Measurements from ENCODE around the gene RABAC1.

Gene RABAC1

GRCh38 chr19:41913538-41914423 is 45.3 kb downstream of the RABAC1 start:
- no peak for DNase-seq

- no peak for DNase-seq
Observed at GRCh38 chr19:41912899-41913537, 46.1 kb downstream of the RABAC1 start.

- no peak for DNase-seq
Observed at GRCh38 chr19:41911889-41912731, 47.0 kb downstream of the RABAC1 start.

GRCh38 chr19:41910992-41911888 is 47.9 kb downstream of the RABAC1 start:
- DNase-seq: no peak

- DNase-seq: no peak
Observed at GRCh38 chr19:41910240-41910991, 48.7 kb downstream of the RABAC1 start.

- no peak for DNase-seq
Observed at GRCh38 chr19:41909706-41910105, 49.4 kb downstream of the RABAC1 start.

GRCh38 chr19:41908724-41909464 is 50.2 kb downstream of the RABAC1 start:
- DNase-seq: no peak

- DNase-seq: no peak
Observed at GRCh38 chr19:41907994-41908615, 51.0 kb downstream of the RABAC1 start.

GRCh38 chr19:41906916-41907680 is 52.0 kb downstream of the RABAC1 start:
- no peak for DNase-seq
